Body of pancreas (tissue), 4 donors: ENCODE results near the gene GUCY2D.

ENCODE experiments used
- CTCF ChIP-seq, 7 experiments: fragments of 450-650 bp in 4 of 7; fragments of 200-600 bp in 3 of 7; sonication (generic) in 3 of 7; IDR thresholded peaks; one replicate each; pipeline ENCODE4 v1.5.1; 2016 to 2019; ENCODE audit warnings: antibody characterized with exemption in 7 of 7
- POLR2A ChIP-seq, 3 donors: fragments of 450-650 bp; IDR thresholded peaks; one replicate each; pipeline ENCODE4 v1.6.1; 2016; ENCODE audit warnings: antibody characterized with exemption in 3 of 3, mild to moderate bottlenecking in 2 of 3

GRCh38 chr17:7989781-7990655 is 12.4 kb upstream of the GUCY2D start:
- peak; percentile 91 to 99 (median 93) for TF ChIP-seq CTCF (IDR thresholded peaks at IDR 0.05)
- peak in 2 of 3 donors; percentile 33 to 40 for TF ChIP-seq POLR2A (IDR thresholded peaks at IDR 0.05)
